GM23248 (cell line): ENCODE data around the gene C1QTNF1. TPM values are rescaled to one million over a fixed set of nuclear protein-coding genes. Genes with fewer than 3 reads are reported as not detected.

Experiments
- DNase-seq: peaks from one replicate; pipeline ENCODE4 v3.0.0-alpha.2; 2015
- H2AFZ ChIP-seq: fragments of 200-600 bp; sonication (generic); 2 replicates; pipeline ENCODE4 v1.6.1; 2016; ENCODE audit warnings: antibody characterized with exemption
- H3F3A ChIP-seq: fragments of 200-600 bp; sonication (generic); 2 replicates; pipeline ENCODE4 v1.6.1; 2016; ENCODE audit warnings: mild to moderate bottlenecking, antibody characterized with exemption, mixed run types; ENCODE audit not compliant: insufficient read depth
- H3K27ac ChIP-seq: fragments of 200-600 bp; sonication (generic); 2 replicates; pipeline ENCODE4 v1.5.1; 2016; ENCODE audit warnings: mild to moderate bottlenecking
- H3K27me3 ChIP-seq: fragments of 200-600 bp; sonication (generic); replicated peaks from 2 replicates; pipeline ENCODE4 v1.6.1; 2016; ENCODE audit warnings: mild to moderate bottlenecking; ENCODE audit not compliant: insufficient read depth
- H3K36me3 ChIP-seq: fragments of 200-600 bp; sonication (generic); 2 replicates; pipeline ENCODE4 v1.6.1; 2016; ENCODE audit warnings: low read depth, mild to moderate bottlenecking
- H3K4me1 ChIP-seq: fragments of 200-600 bp; sonication (generic); 2 replicates; pipeline ENCODE4 v1.6.1; 2016; ENCODE audit warnings: mild to moderate bottlenecking; ENCODE audit not compliant: insufficient read depth
- H3K4me2 ChIP-seq: fragments of 200-600 bp; sonication (generic); one replicate; pipeline ENCODE4 v1.6.1; 2016; ENCODE audit warnings: mild to moderate bottlenecking; ENCODE audit not compliant: unreplicated experiment
- H3K4me3 ChIP-seq: fragments of 200-600 bp; sonication (generic); 2 replicates; pipeline ENCODE4 v1.5.1; 2016; ENCODE audit warnings: mild to moderate bottlenecking
- H3K79me2 ChIP-seq: fragments of 200-600 bp; sonication (generic); 2 replicates; pipeline ENCODE4 v1.6.1; 2016; ENCODE audit warnings: mild to moderate bottlenecking; ENCODE audit not compliant: insufficient read depth
- H3K9ac ChIP-seq: fragments of 200-600 bp; sonication (generic); 2 replicates; pipeline ENCODE4 v1.6.1; 2016; ENCODE audit warnings: mild to moderate bottlenecking
- H3K9me2 ChIP-seq: fragments of 200-600 bp; sonication (generic); 2 replicates; pipeline ENCODE4 v1.6.1; 2016; ENCODE audit warnings: mixed run types, mild to moderate bottlenecking, moderate library complexity; ENCODE audit not compliant: insufficient read depth
- H3K9me3 ChIP-seq: fragments of 200-600 bp; sonication (generic); one replicate; pipeline ENCODE4 v1.6.1; 2017; ENCODE audit warnings: low read depth
- H4K20me1 ChIP-seq: fragments of 200-600 bp; sonication (generic); 2 replicates; pipeline ENCODE4 v1.6.0; 2016; ENCODE audit not compliant: insufficient read depth
- EZH2 ChIP-seq: fragments of 200-600 bp; sonication (generic); IDR thresholded peaks from 2 replicates; pipeline ENCODE4 v1.6.1; 2018; ENCODE audit warnings: antibody characterized with exemption, mild to moderate bottlenecking; ENCODE audit not compliant: insufficient read depth, poor library complexity, severe bottlenecking
- EZH2phosphoT487 ChIP-seq: fragments of 200-600 bp; sonication (generic); IDR thresholded peaks from 2 replicates; pipeline ENCODE4 v1.6.1; 2018; ENCODE audit warnings: antibody characterized with exemption, moderate library complexity, mild to moderate bottlenecking, low read depth; ENCODE audit not compliant: insufficient read depth
- WGBS, 2 experiments: methylation state at CpG; one replicate each; pipeline ENCODE4 v1.1.6; 2015 to 2017; ENCODE audit warnings: low lambda C conversion rate in 2 of 2, low coverage in 1 of 2; ENCODE audit errors: missing lambda C conversion rate in 2 of 2; 5-methylcytosine and 5-hydroxymethylcytosine counted together
- in situ Hi-C: fragments of 300-500 bp; cut with MboI; formaldehyde crosslinking; loops from 2 replicates; pipeline ENCODE4 v1.15.0; 2020
- polyA plus RNA-seq: library from polyadenylated mRNA; unstranded; fragments of >200 nt; fragmentation: Nextera tagmentation; extraction: Ambion mirVana; gene quantifications from 2 replicates; pipeline ENCODE4 v1.2.1, GENCODE V29; 2016
- total RNA-seq: library from RNA; depleted of rRNA; stranded (reverse); fragments of >200 nt; shearing (Covaris generic); gene quantifications from 2 replicates; pipeline ENCODE4 v1.2.3, GENCODE V29; 2014

C1QTNF1 gene
- total and polyA plus RNA-seq, 2 experiments from 2014 or later = 6.1 to 12.2 TPM

GRCh38 chr17:78992542-78993212 is 31.3 kb upstream of the C1QTNF1 start:
- no peak overlapping the region for H3K4me2 ChIP-seq
- no peaks in the 10 kb centered on the region for H3K27me3 ChIP-seq
- no peak overlapping the region for H3K27ac ChIP-seq
- 80 to 82% methylated on average over 12 of the region's 12 CpGs for WGBS, 2 experiments
- no peaks in the 10 kb centered on the region for H4K20me1 ChIP-seq
- no peaks in the 10 kb centered on the region for H3K9me3 ChIP-seq
- H3K4me3 ChIP-seq = no peak overlapping the region
- in situ Hi-C loops = no loop called here
- H3K36me3 ChIP-seq = no peaks in the 10 kb centered on the region; the same call in 1 of the 2 replicates
- TF ChIP-seq EZH2 (no peak), EZH2phosphoT487 (no peak)
- no peak for DNase-seq
- H3K9me2 ChIP-seq = no peaks in the 10 kb centered on the region
- no peak overlapping the region for H3K9ac ChIP-seq
- peaks cover under 1% of the 10 kb centered on the region; the same call in 1 of the 2 replicates for H3F3A ChIP-seq
- no peaks in the 10 kb centered on the region for H3K4me1 ChIP-seq
- H3K79me2 ChIP-seq = peaks cover 46% of the 10 kb centered on the region
- H2AFZ ChIP-seq = no peak overlapping the region

- no peaks in the 10 kb centered on the region for H3F3A ChIP-seq
- H3K27ac ChIP-seq = no peak overlapping the region
- H3K9me2 ChIP-seq = no peaks in the 10 kb centered on the region
- H4K20me1 ChIP-seq = no peaks in the 10 kb centered on the region
- 84 to 86% methylated on average over 45 to 49 of the region's 49 CpGs for WGBS, 2 experiments
- in situ Hi-C loops = no loop called here
- peak; percentile 60 for DNase-seq
- no peaks in the 10 kb centered on the region for H3K27me3 ChIP-seq
- no peaks in the 10 kb centered on the region for H3K4me1 ChIP-seq
- TF ChIP-seq EZH2 (no peak), EZH2phosphoT487 (no peak)
- no peak overlapping the region for H2AFZ ChIP-seq
- no peak overlapping the region for H3K4me3 ChIP-seq
- no peaks in the 10 kb centered on the region for H3K9me3 ChIP-seq
- H3K9ac ChIP-seq = no peak overlapping the region
- H3K4me2 ChIP-seq = no peak overlapping the region
- no peaks in the 10 kb centered on the region; the same call in 1 of the 2 replicates for H3K36me3 ChIP-seq
- peaks cover 53% of the 10 kb centered on the region for H3K79me2 ChIP-seq
Measured at GRCh38 chr17:78993241-78993956, 30.6 kb upstream of the C1QTNF1 start.

GRCh38 chr17:78993981-78994671 is 29.8 kb upstream of the C1QTNF1 start:
- DNase-seq = no peak
- H3K4me2 ChIP-seq = no peak overlapping the region
- no peaks in the 10 kb centered on the region; the same call in 1 of the 2 replicates for H3K36me3 ChIP-seq
- no peak overlapping the region for H3K9ac ChIP-seq
- in situ Hi-C loops = no loop called here
- peaks cover 57% of the 10 kb centered on the region for H3K79me2 ChIP-seq
- no peaks in the 10 kb centered on the region for H3K9me2 ChIP-seq
- no peaks in the 10 kb centered on the region for H3K4me1 ChIP-seq
- 87 to 93% methylated on average over 20 to 22 of the region's 22 CpGs for WGBS, 2 experiments
- TF ChIP-seq EZH2phosphoT487 = no peak
- no peak for TF ChIP-seq EZH2
- H3F3A ChIP-seq = no peaks in the 10 kb centered on the region
- no peak overlapping the region for H2AFZ ChIP-seq
- no peaks in the 10 kb centered on the region for H4K20me1 ChIP-seq
- H3K4me3 ChIP-seq = no peak overlapping the region
- H3K9me3 ChIP-seq = no peaks in the 10 kb centered on the region
- no peak overlapping the region for H3K27ac ChIP-seq
- no peaks in the 10 kb centered on the region for H3K27me3 ChIP-seq

GRCh38 chr17:78995022-78995760 is 28.8 kb upstream of the C1QTNF1 start:
- no peaks in the 10 kb centered on the region for H3K27me3 ChIP-seq
- no peak for TF ChIP-seq EZH2
- no peak for TF ChIP-seq EZH2phosphoT487
- no peaks in the 10 kb centered on the region for H4K20me1 ChIP-seq
- no peaks in the 10 kb centered on the region for H3K9me2 ChIP-seq
- H2AFZ ChIP-seq = no peak overlapping the region
- no peak for DNase-seq
- H3K4me2 ChIP-seq = no peak overlapping the region
- no peaks in the 10 kb centered on the region for H3K4me1 ChIP-seq
- H3F3A ChIP-seq = no peaks in the 10 kb centered on the region
- H3K9me3 ChIP-seq = no peaks in the 10 kb centered on the region
- H3K79me2 ChIP-seq = peaks cover 68% of the 10 kb centered on the region
- no peak overlapping the region for H3K9ac ChIP-seq
- WGBS, 2 experiments = 93 to 96% methylated on average over 23 to 34 of the region's 34 CpGs
- no peak overlapping the region for H3K27ac ChIP-seq
- in situ Hi-C loops = no loop called here
- H3K36me3 ChIP-seq = no peaks in the 10 kb centered on the region; the same call in 1 of the 2 replicates
- no peak overlapping the region for H3K4me3 ChIP-seq
